ENCODE data around the gene EMSY.
"Not testable (repeated sequence)": the region's sequence is repeated elsewhere in the genome, so short reads cannot be mapped to it uniquely, and the experiment has no call there.

Gene EMSY

DNA sequence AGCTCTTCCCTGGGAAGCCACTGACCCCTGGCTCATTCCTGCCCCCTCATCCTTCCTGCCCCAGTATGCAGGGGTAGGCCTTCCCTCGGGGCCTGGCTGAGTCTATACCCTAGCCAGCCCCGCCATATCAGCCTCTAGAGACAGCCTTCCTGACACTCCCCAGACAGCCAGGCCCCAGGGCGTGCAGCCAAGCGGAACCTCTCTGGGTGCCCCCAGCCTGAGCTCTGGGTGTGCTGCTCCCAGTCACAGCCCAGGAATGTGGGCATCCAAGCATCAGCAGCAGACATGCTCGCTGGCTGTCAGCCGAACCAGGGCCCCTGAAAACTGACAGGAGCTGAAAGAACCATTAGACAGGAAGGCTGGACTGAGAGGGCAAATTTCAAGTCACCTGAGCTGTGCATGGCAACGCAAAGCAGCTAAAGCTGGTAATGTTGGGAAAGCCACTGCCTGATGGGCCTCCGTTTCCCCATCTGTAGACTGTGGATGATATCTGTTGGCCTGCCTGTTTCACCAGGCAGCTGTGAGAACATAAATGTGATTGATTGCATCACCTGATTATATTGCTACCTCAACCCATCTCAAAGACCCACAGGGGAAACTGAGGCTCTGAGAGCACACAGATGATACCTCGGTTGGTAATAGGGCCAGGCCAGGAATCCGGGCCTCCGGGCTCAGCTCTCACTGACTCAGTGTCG, 132.6 kb downstream of the EMSY start:
- no peak for DNase-seq

DNA sequence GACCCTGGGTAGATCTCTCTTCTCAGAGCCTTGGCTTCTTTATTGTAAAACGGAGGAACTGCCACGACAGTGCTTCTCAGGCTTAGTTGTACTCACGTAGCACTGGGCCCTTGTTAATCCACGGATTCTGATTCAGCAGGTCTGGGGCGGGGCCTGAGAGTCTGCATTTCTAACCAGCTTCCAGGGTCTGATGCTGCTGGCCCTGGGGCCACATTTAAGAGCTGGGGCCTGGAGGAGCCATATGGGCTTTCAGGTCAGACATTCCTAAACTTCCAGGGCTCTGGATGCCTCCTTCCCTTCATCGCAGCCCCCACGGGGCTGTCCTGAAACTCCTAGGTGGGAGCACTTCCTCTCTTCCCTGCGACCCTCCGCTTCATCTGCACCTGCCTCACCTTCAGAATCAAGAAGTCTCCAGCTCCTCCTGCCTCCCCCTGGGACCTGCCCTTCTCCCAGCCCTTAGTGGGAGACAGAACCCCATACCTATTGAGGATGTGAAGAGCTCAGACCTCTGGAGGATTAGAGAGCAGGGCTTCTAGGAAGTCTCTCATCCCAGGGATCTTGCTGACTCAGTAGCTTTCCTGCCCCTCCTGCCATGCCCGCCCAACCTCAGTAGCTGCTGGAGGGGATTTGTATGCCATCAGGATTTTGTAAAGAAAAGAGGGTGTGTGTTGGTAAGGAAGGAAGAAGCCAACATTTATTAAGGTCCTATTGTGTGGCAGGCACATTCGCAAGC, 133.3 kb downstream of the EMSY start:
- DNase-seq = no peak

DNA sequence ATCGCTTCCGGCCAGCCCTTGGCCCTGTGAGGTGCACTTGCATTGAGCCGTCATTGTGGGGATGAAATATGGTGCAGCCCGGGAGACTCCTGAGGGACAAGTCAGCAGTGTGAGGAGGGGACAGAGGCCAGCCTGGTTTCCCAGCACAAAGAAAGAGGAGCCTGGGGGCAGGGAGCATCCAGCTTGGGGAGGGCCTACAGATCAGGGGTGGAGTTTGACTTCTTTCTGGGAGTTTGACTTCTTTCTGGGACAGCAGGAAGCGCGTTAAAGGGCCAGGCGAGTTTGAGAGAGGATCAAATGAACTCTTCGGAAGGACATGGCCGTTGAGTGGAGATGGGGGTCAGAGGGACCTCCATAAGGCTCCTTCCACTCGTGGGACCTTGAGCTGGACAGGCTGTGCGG, 133.8 kb downstream of the EMSY start:
- no peak for DNase-seq

DNA sequence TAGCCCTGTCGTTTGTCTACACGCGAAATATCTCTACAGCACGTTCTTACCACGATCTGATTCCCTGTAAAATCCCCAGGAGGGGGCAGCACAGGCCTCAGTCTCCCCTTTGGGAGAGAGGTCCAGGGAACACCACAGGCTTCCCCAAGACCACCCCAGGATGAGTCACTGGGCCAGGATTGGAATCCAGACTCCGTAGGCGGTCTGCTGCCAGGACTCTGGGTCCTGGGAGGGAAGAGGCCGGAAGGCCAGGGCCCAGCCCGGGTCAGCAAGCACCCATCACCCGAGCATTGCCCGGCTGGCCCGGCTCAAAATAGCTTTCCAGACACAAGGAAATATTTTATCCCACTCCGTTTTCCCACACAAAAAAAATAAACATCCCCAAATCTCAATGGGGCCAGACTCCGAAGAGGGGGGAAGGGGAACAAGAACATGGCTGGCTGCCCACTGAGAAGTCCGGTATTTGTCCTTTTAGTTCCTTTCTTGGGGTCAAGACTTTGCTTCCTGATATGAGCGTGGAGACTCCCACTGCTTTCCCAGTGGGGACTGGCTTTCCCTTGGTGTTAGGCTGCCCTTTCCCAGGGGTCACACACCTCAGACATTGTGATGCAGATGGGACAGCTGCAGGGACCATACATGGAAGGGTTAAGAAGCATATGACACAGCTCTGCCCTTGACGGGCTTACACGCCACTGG, 134.4 kb downstream of the EMSY start:
- no peak for DNase-seq

DNA sequence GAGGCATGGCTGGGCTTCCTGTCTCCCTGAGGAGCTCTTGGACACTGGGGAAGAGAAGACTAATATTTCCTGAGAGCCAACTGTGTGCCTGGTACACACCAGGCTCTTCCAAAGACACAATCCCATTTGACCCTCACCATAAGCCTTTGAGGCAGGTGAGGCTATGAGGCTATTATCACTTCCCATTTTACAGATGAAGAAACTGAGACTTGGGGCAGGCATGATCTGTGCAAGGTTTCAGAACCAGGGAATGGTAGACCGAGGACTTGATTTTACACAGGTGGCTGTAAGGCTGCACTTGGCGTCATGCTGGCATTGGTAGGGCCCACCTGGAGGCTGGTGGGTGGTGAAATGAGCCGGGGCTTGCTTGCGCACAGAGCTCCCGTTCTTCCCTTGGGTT, 134.9 kb downstream of the EMSY start:
- DNase-seq = no peak

DNA sequence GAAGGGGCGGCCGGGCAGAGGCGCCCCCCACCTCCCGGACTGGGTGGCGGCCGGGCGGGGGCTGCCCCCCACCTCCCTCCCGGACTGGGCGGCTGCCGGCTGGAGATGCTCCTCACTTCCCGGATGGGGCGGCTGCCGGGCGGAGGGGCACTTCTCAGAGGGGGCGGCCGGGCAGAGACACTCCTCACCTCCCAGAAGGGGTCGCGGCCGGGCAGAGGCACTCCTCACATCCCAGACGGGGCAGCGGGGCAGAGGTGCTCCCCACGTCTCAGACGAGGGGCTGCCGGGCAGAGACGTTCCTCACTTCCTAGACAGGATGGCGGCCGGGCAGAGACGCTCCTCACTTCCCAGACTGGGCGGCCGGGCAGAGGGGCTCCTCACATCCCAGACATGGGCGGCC, 137.7 kb downstream of the EMSY start:
- DNase-seq = not testable (repeated sequence)

DNA sequence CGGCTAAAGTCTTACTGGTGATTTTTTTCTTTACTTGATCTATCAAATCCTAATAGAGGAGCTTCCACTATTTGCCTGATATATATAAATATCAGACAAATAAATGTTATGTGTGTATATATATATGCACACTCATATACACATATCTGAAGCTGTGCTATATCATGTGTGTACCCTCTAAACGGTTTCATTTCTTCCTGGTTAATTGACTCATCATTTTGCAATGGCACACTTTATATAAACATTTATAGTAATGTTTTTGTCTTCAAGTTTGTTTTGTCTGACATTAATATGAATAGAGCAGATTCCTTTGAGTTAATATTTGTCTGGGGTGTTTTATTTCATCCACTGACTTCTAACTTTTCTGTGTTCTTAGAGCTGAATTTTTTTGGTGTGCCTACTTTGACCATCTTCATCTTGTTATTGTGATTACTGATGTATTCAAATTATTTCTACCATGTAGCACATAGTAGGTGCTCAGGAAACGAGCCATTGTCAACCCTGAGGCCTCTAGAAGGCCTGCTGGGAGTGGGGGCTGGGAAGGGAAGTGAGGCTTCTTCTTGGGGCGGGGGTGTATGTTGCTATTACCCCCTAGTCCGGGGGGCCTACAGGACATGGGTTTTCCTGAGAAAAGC, 143.1 kb downstream of the EMSY start:
- no peak for DNase-seq

DNA sequence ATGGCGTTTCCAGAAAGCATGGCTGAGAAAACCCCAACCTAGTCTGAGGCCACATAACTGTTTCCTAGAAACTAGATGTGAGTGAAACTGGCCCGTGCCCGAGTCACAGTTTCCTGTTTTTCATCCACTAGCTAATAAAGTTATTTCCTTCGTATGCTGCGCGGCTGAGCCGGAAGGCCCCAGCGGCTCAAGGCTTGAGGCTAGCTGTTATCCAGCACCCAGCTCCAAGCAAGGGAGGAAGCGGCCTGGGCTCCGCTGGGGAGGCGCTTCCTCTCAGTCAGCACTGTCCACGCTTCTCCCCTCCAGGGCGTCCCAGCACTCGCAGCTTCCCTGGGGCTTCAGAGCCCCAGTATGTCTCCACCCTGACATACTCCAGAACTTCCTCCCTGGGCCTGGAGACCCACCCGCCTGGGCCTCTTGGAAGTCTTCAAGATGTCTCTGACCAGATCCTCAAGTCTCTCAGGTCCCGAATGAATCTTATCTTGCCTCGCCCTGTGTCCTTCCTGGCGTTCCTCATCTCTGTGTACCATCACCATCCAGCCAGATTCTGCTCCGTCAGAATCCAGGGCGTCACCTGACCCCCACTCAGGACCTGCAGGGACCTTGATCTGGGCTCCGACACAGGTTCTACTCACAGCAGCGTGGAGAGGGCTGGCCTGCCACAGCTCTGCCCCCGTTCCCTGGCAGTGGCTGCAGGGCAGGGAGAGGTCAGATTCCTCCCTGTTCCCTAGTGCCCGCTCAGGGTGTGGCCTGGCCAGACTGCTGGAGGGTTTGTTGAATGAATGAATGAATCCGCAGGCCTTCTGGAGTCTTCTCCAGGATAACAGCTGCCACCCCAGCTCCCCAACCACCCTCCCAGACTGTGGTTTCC, 143.9 kb downstream of the EMSY start:
- DNase-seq = peak; percentile 28 to 60

DNA sequence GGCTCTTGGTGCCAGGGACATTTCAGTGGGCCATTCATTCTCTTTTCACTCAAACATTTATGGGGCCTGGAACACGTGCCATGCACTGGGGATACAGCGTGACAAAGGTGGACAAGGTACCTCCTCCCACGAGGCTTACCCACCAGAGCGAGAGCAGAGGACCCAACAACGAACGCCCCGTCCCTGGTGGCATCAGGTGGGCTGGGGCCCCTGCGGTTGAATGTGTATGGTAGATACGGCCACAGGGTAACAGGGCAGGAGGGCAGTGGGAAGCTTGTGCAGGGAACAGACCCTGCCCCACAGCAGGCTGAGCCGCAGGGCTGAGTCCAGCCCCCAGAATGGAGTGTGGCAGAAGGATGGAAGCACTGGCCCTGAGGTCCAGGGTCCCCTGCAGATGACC, 144.7 kb downstream of the EMSY start:
- DNase-seq = no peak

DNA sequence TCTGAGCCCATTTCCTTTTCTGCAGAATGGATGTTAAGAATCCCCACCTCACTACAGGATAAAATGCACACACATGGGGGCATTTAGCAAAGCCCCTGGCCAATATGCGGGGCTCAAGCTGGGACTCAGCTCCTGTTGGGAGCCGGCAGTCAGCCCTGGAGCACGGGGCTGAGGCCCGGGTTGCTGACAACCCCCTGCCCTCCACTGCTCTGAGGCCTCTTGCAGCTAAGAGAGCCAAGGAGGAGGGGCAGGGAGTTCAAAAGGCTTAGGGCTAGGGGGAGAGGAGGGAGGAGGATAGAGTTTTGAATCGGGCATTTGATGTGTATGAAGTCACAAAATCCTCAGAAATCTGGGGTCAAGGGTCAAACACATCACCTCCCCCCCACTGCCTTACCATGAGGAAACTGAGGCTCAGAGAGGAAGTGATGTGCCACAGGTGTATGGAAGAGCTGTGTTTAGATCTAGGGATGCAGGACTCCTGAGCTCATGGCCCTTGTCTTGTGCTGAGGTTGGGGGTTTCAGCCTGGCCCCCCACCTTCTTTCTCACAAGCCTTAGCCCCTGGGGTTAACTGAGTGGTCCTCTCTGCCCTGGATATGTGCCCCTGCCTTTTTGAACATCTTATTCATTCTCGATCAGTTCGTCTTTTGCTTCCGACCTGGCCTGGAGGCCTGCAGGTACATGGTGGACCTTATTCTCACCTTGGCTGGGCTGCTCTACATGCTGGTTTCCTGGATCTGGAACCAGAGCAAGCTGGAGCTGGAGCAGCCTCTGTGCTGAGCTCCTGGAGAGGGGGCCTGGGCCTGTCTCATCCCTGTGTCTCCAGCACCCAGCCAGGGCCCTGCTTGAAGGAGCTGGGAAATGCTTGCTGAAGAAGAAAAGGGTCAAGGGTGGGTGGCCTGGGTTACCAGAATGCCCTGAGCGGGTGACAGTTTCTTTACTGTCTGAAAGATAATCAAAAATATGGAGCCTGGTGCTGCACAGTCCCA, 145.4 kb downstream of the EMSY start:
- no peak for DNase-seq

DNA sequence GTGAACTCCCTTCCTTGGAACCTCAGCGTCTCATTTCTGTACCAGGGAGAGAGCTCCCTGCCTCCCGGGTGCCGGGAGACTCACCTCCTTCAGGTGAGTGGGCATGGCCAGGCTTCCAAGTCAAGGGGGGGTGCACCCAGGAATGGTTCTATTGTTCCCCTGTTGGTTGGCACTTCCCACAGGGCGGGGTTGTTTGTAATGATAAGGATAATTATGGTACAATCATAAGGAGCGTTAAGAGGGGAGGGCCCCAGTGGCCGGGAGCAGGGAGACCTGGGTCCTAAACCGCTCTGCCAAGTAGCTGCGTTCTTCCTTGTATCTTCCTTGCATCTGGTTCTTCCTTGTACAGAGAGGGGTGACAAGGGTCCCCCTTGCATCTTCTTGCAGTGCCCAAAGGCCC, 146.6 kb downstream of the EMSY start:
- DNase-seq = no peak

DNA sequence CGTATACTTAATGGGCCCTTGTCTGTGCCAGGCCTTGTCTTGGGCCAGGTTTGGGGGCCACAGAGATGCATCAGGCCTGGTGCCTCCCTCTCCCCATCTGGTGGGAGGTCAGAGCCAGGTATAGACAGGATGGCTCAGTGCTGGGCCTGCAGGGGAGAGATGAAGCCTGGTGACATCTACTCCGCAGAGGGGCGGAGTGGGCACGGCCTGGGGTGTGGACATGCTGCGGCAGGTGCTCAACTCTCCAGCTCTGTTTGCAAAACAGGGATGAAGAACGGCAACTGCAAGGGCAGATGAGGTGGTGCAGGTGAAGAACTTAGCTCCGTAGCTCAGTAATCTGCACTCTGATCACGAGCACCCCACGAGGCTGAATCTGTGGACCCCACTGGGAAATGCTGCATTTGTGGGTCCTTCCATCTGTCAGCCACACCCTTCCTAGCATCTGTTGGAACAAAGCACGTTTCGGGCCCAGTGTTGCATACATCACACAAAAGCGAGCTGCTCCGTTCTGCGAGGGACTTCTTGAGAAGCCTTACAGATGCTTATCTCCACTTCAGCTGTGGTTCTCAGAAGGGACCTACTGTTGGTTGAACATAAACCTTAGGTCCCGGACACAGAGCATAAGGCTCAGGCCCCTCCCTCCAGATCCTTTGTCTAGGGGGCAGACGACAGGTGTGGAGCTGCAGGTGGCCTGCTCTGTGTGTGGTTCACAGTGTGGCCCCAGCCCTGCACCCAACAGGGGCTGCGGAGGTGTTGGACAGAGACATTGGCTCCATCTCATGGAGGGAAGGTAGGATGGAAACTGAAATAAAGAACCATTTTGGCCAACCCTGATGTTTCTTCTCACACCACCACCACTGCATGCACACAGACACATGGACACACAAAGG, 147.5 kb downstream of the EMSY start:
- no peak for DNase-seq

DNA sequence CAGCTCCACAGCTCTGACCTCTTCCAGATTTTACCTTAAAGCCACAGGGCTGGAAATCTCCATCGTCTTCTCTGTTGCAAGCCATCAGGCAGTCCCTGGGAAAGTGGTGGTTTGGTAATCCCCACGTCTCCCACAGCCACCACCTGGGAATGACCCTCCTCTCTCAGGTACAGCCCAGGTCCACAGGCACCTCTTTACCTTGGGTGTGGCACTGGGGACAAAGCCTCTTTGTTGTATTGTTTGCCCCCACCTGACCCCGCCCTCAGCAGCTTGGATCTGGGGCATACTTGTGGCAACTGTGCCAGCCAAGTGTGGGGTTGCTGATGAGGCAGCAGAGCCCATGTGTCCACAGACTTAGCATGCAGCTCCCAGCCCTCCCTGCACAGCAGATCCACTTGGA, 148.1 kb downstream of the EMSY start:
- DNase-seq = no peak

DNA sequence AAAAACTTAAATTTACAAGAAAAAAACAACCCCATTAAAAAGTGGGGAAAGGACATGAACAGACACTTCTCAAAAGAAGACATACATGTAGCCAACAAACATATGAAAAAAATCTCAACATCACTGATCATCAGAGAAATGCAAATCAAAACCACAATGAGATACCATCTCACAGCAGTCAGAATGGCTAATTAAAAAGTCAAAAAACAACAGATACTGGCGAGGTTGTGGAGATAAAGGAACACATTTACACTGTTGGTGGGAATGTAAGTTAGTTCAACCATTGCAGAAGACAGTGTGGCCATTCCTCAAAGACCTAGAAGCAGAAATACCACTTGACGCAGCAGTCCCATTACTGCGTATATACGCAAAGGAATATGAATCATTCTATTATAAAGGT, 150.3 kb downstream of the EMSY start:
- not testable (repeated sequence) for DNase-seq

DNA sequence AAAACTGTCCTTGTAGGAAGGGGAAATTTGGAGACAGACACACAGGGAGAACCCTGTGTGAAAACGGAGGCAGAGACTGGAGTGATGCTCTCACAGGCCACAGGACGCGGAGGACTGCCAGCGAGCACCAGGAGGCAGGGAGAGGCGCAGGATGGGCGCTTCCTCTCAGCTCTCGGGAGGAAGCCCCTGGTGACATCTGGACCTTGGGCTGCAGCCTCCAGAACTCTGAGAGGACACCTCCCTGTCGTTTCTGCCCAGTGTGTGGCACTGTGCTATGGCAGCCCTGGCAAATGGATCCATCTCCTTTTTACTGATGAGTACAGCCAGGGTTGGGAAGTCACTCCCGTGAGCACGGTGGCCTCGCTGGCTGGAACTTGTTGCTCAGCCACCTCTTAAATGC, 151.8 kb downstream of the EMSY start:
- DNase-seq = no peak

DNA sequence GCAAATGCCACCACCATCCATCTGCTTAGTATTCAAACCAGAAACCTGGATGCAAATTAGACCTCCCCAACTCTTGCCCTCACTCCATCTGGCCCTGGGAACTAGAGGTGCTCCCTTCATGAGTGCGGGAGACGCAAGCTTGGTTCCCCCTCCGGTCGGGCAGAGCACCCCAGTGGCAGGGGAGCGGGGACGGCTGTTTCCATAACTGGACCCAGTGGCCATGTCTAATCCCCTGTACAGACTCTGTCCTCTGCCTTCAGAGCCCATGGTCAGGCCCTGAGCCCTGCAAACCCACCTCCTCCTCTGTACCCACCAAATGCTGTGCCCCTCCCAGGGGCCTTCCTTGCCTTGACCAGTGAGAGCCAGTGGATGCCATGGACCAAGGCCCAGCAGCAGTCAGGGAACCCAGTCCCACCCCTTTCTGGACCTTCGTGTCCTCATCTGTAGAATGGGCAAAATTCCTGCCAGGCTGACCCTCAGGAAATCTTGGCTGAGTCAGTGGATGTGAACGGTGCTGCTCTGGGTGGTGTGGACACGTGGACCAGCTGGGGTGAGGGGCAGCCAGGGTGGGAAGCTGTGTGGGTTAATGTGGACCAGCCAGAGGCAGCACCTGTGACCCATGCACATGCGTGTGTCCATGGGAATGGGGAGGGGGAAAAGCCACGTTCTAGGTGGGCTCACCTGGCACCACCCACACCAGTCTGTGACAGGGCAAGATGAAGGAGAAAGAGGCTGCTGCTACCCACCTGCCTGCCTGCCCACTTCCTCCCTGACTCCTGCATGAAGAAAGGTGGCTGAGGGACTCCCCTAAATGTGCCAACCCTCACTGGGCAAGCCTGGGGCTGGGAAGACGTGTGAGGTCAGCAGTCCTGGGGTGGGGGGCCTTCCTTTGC, 153.0 kb downstream of the EMSY start:
- no peak for DNase-seq

DNA sequence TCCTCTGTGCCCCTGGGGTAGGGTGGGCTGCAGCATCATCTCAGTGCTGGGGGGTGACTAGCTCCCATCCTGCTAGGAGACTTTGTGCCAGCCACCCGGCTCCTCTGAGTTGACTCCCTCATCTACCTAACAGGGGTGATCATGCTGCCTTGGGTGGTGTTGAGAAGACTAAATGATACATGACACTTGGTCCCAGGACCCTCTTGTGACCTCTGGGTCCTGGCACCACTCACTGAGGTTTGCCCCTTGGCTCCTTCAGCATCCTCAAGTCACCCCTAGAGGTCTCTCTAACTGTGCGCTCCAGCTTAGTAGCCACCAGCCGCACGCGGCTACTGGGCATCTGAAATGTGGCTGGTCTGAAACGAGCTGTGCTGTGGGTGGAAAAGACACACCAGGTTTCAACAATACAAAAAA, 153.6 kb downstream of the EMSY start:
- peak in 1 of 2 donors; percentile 53 for DNase-seq

DNA sequence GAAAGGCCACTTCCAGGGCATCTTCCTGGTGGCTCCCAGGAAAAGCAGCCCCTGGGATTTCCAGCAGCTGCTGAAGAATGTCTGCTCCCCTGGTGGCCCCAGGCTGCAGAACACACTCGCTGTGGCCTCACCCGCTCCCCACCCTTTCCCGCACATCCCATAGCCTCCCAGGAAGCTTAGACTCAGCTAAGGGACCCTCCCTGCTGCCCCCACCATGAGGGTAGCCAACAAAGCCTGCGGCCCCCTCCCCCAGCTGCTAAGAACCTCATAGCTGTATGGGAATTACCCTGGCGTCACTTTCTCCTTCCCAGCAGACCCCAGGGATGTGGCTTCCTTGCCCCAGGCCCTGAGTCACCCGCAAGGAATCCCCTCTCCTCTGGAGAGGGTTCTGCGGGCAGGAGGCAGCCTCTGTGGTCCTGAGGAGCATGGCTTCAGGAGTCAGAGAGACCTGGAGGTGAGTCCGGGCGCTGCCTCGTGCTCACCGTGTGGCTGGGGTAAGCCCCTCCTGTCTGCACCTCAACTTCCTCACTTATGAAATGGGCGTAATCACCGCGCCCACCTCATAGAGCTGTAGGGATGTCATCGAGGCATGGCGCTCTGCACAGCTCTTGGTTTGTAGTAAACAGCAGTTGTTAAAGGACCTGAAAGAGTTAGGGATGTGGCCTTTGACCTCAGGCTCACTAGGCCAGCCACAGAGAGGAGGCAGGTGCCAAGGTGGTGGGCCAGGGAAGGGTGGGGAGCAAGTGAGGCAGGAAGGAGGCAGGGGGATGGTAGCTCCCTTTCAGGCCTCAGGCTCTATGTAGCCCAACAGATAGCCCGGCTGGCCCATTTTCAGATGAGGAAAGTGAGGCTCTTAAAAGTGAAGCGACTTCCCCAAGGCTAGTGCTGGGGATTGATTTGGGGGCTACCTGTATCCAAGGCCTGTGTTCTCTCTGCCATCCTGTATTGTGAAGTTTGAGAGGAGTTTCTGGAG, 154.5 kb downstream of the EMSY start:
- DNase-seq = no peak
